ENCODE data around the gene CEP41.

The CEP41 gene

DNA sequence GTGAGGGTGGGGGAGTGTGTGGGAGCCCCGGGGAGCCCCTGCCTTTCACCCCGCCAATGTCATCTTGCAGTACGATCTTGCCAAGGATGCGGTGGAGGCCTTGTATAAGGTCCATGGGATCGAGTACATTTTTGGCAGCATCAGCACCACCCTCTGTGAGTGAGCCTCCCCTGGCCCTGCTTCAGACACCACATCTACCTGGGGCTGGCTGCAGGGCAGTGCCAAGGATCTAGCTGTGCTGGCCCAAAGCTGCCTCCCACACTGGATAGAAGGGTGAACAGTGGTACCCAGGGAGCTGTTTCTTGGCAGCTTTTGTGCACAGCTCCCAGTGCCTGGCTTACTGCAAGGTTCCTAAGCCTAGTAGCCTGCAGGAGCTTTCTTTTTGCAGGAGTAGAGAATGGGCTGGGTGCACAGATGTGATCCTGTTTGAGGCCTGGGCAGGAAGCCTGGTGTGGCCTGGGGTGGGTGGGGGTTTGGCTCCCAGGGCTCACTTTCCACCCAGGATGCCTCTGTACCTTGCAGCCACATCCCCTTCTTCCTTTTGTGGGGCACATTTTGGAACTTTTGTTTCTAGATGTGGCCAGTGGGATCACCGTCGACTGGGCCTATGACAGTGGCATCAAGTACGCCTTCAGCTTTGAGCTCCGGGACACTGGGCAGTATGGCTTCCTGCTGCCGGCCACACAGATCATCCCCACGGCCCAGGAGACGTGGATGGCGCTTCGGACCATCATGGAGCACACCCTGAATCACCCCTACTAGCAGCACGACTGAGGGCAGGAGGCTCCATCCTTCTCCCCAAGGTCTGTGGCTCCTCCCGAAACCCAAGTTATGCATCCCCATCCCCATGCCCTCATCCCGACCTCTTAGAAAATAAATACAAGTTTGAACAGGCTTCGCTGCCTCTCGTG lies 72.7 kb downstream of the CEP41 start:
- no peak overlapping the region for H3K27ac ChIP-seq
- no peak overlapping the region for H3K9ac ChIP-seq
- H3K4me1 ChIP-seq = peaks cover 0 to 16% (median 4%) of the 10 kb centered on the region in 10 experiments; a peak in 9 of 20 replicates
- no peaks in the 10 kb centered on the region for H3K27me3 ChIP-seq
- H4K20me1 ChIP-seq = no peaks in the 10 kb centered on the region
- no peak for TF ChIP-seq Cebpa-rat (IDR thresholded peaks at IDR 0.05)
- H3K36me3 ChIP-seq = no peaks in the 10 kb centered on the region
- H3K9me3 ChIP-seq (replicated peaks in 1 of 11) = no peaks in the 10 kb centered on the region
- no peak overlapping the region for H3K4me2 ChIP-seq
- H3K4me3 ChIP-seq = no peak overlapping the region

DNA sequence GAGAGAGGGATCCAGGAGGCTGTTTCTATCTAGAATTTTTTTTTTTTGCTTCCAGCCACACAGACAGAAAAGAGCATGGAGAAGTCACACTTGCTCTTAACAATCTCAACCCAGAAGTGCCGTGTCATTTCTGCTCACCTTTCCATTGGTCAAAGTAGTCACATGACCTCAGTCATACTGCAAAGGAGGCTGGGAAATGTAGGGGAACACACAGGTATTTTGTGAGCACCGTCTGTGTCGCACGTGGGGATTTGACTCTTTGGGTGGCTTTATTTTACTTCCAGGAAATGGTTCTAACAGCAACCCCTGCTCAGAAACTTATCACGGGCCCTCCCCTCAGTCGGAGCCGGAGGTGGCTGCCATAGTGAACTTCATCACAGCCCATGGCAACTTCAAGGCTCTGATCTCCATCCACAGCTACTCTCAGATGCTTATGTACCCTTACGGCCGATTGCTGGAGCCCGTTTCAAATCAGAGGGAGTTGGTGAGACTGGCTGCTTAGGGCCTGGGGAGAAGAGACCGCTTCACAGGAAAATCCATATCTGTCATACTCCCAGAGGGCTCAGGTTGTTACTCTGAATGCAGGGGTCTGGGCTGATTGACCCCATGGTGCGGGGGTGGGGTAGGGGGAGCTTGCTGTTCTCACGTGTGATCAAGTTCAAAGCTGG lies 73.6 kb downstream of the CEP41 start:
- Histone ChIP-seq H3K4me1 (peaks cover 0 to 16% (median 4%) of the 10 kb centered on the region in 10 experiments; a peak in 9 of 20 replicates), H3K27me3 (no peaks in the 10 kb centered on the region), H3K4me2 (no peak overlapping the region), H3K36me3 (no peaks in the 10 kb centered on the region), H3K9ac (no peak overlapping the region), H3K27ac (no peak overlapping the region), H3K4me3 (no peak overlapping the region), H3K9me3 (replicated peaks in 1 of 11) (no peaks in the 10 kb centered on the region), H4K20me1 (no peaks in the 10 kb centered on the region)
- TF ChIP-seq Cebpa-rat (IDR thresholded peaks at IDR 0.05) = no peak

DNA sequence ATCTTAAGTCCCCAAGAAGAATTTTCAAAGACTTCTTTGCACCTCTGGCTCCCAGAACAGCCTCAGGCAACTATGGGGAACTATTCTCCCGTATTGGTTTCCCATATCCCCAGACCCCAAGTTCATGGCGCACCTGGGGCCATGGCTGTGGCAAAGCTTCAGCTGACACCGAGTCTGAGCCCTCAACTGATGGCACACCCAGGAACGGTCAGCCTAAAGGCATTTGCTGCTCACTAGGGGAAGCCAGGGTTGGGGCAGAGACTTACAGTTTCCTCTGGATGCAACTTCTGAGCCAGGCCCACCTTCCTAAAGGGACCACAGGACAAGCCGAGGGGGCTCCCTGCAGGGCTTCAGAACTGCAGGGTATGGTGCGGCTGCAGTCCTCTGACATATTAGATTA lies 74.3 kb downstream of the CEP41 start:
- Histone ChIP-seq H3K9ac (no peak overlapping the region), H3K4me1 (peaks cover 0 to 16% (median 4%) of the 10 kb centered on the region in 10 experiments; a peak in 9 of 20 replicates), H4K20me1 (no peaks in the 10 kb centered on the region), H3K36me3 (no peaks in the 10 kb centered on the region), H3K9me3 (replicated peaks in 1 of 11) (no peaks in the 10 kb centered on the region; a peak in 1 of 22 replicates), H3K27me3 (no peaks in the 10 kb centered on the region), H3K27ac (no peak overlapping the region), H3K4me3 (no peak overlapping the region), H3K4me2 (no peak overlapping the region)
- TF ChIP-seq Cebpa-rat (IDR thresholded peaks at IDR 0.05) = no peak

GRCh38 chr7:130365511-130366441 lies 75.0 kb downstream of the CEP41 start:
- Histone ChIP-seq H3K27ac (no peak overlapping the region), H3K4me3 (no peak overlapping the region), H3K9me3 (replicated peaks in 1 of 11) (peaks cover 0 to 7% (median 1%) of the 10 kb centered on the region in 11 experiments; a peak in 8 of 22 replicates), H3K4me2 (no peak overlapping the region), H3K9ac (no peak overlapping the region), H3K27me3 (no peaks in the 10 kb centered on the region), H3K4me1 (peaks cover 0 to 16% (median 4%) of the 10 kb centered on the region in 10 experiments; a peak in 9 of 20 replicates), H4K20me1 (no peaks in the 10 kb centered on the region), H3K36me3 (no peaks in the 10 kb centered on the region)
- TF ChIP-seq Cebpa-rat (IDR thresholded peaks at IDR 0.05) = no peak

DNA sequence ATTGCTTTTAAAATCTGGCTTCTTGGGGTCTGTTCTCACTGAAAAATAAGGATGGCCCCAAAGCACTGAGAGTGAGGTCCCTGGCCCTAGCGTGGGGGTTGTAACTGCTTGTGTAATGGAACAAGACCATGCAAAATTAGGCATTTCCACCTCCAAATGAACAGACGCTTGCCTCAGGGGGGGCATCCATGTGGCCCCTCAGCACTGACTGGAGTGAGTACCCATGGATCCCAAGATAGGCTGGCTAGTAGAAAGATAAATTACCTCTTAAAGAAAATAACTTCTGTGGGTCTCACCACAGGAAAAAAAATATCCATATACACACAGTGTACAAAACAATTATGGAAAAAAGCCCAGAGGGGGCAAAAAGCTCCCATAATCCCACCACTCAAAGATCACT lies 75.7 kb downstream of the CEP41 start:
- Histone ChIP-seq H4K20me1 (no peaks in the 10 kb centered on the region), H3K4me2 (no peak overlapping the region), H3K4me3 (no peak overlapping the region), H3K9me3 (replicated peaks in 1 of 11) (peaks cover 0 to 14% (median 8%) of the 10 kb centered on the region in 11 experiments; a peak in 18 of 22 replicates), H3K4me1 (peaks cover 0 to 16% (median 4%) of the 10 kb centered on the region in 10 experiments; a peak in 9 of 20 replicates), H3K27ac (no peak overlapping the region), H3K27me3 (no peaks in the 10 kb centered on the region), H3K9ac (no peak overlapping the region), H3K36me3 (no peaks in the 10 kb centered on the region)
- TF ChIP-seq Cebpa-rat (IDR thresholded peaks at IDR 0.05) = no peak

- Histone ChIP-seq H3K36me3 (no peaks in the 10 kb centered on the region), H3K27ac (no peak overlapping the region), H3K4me2 (no peak overlapping the region), H3K9me3 (replicated peaks in 1 of 11) (peaks cover 3 to 20% (median 15%) of the 10 kb centered on the region in 11 experiments; a peak in 21 of 22 replicates), H4K20me1 (no peaks in the 10 kb centered on the region), H3K27me3 (no peaks in the 10 kb centered on the region), H3K4me1 (peaks cover 0 to 10% (median 4%) of the 10 kb centered on the region in 10 experiments; a peak in 9 of 20 replicates), H3K4me3 (no peak overlapping the region), H3K9ac (no peak overlapping the region)
- no peak for TF ChIP-seq Cebpa-rat (IDR thresholded peaks at IDR 0.05)
Measured at GRCh38 chr7:130364451-130364850, 76.4 kb downstream of the CEP41 start.

GRCh38 chr7:130363026-130363847 lies 77.6 kb downstream of the CEP41 start:
- Histone ChIP-seq H3K27me3 (no peaks in the 10 kb centered on the region), H3K27ac (no peak overlapping the region), H3K4me3 (no peak overlapping the region), H4K20me1 (no peaks in the 10 kb centered on the region), H3K4me1 (no peaks in the 10 kb centered on the region), H3K4me2 (no peak overlapping the region), H3K9ac (no peak overlapping the region), H3K36me3 (no peaks in the 10 kb centered on the region), H3K9me3 (replicated peaks in 1 of 11) (peaks cover 13 to 30% (median 25%) of the 10 kb centered on the region in 11 experiments; a peak in 21 of 22 replicates)
- TF ChIP-seq Cebpa-rat (IDR thresholded peaks at IDR 0.05) = no peak

DNA sequence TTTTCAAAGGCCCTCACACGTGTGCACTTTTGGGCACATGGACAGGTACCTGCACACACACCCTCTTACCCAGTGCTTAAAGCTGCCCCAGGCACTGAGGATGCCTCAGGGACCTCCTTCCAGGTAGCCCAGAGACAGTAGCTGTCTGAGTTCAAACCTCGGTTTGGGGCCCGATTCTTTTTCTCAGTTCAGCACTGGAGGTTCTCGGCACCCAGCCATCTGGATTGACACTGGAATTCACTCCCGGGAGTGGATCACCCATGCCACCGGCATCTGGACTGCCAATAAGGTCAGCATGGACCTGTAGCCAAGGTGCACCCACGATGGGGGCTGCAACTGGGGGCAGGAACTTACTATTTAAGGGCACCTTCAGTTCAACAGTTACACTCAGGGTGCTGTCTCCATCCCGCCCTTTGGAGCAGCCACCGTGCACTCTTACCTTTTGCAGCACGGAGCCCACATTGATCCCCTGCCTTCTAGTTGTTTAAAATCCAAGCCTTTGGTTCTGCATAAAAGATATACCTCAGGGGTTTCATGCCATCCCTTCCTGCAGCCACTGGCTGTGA lies 78.5 kb downstream of the CEP41 start:
- Histone ChIP-seq H3K36me3 (no peaks in the 10 kb centered on the region), H3K4me2 (no peak overlapping the region), H3K27ac (no peak overlapping the region), H3K4me3 (no peak overlapping the region), H3K4me1 (peaks cover 0 to 1% (median under 1%) of the 10 kb centered on the region in 10 experiments; a peak in 7 of 20 replicates), H3K27me3 (no peaks in the 10 kb centered on the region), H3K9ac (no peak overlapping the region), H3K9me3 (replicated peaks in 1 of 11) (peaks cover 13 to 30% (median 25%) of the 10 kb centered on the region in 11 experiments; a peak in 21 of 22 replicates), H4K20me1 (no peaks in the 10 kb centered on the region)
- no peak for TF ChIP-seq Cebpa-rat (IDR thresholded peaks at IDR 0.05)

Measured in BLaER1 treated with 17β-estradiol and CSF1 and Interleukin-3, amounts not matched to agents 10 nM and 100 nM (cell line).